Skeletal muscle cell (primary cell): ENCODE measurements around the gene TSEN2.

Experiments
- DNase-seq: peaks from one replicate; pipeline ENCODE4 v3.0.0-alpha.2; 2010; ENCODE audit warnings: low read depth
- H3K4me3 ChIP-seq: 2 replicates; pipeline ENCODE4 v1.5.1; 2011; ENCODE audit warnings: low read depth, mild to moderate bottlenecking, control low read depth, low read length, moderate library complexity

TSEN2 gene

DNA sequence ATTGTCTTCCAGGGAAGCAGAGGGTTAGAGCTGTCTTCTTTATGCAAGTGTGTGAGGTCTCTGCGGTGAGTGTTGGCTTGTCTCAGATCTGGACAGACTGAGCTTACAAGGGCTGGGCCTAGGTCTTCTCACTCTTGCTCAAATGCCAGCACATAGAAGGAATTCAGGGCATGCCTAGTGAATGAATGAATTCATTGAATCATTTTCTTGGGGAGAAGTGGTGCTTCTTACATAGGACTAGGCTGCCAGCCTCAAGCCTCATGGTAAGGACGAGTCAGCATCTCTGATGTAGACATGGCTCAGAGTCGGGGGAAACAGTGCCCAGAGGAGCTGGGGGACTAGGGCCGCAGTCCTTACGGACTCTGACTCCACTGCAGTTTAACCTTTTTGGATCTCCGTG, 89.9 kb downstream of the TSEN2 start:
- DNase-seq = no peak
- H3K4me3 ChIP-seq = no peak overlapping the region

DNA sequence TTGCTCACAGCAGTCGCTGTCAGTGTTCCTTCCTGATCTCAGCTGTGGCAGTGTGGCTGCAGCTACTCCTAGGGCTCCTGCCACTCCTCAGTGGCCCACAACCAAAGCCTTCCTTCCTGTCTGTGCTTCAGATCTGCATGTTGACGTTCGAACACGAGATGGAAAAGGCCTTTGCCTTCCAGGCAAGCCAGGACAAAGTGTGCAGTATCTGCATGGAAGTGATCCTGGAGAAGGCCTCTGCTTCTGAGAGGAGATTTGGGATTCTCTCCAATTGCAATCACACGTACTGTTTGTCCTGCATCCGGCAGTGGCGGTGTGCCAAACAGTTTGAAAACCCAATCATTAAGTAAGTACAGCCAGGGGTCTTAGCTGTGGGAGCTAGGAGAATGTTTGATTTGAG, 90.4 kb downstream of the TSEN2 start:
- DNase-seq = no peak
- H3K4me3 ChIP-seq = no peak overlapping the region

DNA sequence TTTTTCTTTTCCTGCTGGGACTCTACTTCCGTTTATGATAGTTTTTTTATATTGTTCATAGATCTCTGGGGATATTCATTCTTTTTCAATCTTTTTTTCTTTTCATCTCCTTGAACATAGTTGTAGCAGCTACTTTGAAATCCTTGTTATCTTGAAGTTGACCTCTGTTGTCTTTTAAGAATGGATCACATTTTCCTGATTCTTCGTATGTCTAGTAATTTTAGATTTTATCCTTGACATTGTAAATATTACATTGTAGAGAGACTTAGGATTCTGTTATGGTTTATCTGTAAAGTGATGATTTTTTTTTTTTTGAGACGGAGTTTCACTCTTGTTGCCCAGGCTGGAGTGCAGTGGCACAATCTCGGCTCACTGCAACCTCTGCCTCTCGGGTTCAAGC, 93.1 kb downstream of the TSEN2 start:
- DNase-seq = no peak
- no peak overlapping the region for H3K4me3 ChIP-seq

DNA sequence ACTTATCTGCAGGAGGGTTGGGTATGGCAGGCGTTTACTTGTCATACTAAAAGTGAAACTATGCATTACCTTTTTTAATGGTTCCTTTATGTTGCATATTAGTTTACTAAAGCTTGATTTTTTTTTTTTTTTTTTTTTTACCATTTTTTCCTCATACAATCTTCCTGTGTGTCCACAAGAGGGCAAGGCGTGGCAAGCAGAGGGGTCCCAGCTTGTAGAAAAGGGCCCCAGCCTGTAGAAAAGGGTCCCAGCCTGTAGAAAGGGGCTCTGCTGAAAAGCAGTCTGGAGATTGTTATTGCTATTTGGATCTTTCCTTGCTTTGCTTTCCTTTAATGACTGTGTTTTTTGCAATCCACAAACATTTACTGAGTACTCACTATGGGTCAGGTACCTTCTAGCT, 94.5 kb downstream of the TSEN2 start:
- no peak for DNase-seq

DNA sequence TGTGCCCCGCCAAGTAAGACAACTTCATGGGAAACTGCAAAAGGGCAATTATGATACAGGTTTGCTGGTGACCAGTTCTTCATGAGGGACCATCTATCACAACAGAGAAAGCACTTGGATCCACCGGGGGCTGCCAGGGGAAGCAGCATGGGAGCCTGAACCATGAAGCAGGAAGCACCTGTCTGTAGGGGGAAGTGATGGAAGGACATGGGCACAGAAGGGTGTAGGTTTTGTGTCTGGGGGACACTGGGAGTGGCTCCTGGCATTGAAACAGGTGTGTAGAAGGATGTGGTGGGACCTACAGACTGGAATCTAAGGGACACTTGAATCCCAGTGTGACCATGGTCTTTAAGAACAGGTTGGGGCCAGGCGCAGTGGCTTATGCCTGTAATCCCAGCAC, 95.2 kb downstream of the TSEN2 start:
- DNase-seq = no peak
- H3K4me3 ChIP-seq = no peak overlapping the region

More for the DNA sequence above, 94.5 kb downstream of the TSEN2 start:
- H3K4me3 ChIP-seq = no peak overlapping the region

DNA sequence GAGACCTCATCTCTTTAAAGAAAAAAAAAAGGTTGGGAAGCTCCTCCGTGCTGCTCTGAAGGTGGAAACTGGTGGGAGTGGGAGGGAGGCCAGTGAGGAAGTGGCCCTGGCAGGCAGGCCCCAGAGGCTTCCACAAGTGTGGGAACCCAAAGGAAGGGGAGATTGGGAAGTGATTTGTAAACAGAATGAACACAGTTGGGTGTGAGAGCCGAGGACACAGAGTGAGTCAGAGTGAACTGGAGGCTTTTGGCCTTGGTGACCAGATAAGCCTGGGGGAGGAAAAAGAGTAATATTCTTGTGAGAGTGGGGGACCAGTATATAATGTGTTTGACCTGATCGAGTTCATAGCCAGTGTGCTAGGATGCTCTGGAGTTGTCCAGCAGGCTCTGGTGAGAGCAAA, 95.6 kb downstream of the TSEN2 start:
- no peak for DNase-seq
- no peak overlapping the region for H3K4me3 ChIP-seq

DNA sequence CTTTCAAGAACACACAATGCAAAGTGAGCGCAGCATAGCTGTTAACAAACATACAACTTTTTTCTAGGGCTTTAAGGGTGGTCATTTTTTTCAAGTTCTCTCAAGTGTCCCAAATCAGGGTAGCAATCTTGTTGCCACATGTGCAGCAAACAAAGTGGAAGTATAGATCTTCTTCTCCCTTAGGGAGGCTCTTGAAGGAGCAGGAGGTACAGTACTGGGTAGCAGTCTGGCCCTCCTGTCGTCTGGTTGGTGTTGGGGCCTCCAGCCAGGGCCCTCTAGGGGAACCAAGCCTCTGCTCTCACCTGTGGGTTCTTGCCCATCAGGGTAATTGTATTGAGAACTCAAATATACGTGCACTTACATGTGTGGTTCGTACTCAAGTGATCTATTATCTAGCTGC, 98.5 kb downstream of the TSEN2 start:
- DNase-seq = no peak
- no peak overlapping the region for H3K4me3 ChIP-seq
